Measurements from ENCODE around the gene EIF3B. TPM values are rescaled to one million over a fixed set of nuclear protein-coding genes. Genes with fewer than 3 reads are reported as not detected.

Gene EIF3B
- total RNA-seq, 1 donor from 2014 or later = 161 TPM

DNA sequence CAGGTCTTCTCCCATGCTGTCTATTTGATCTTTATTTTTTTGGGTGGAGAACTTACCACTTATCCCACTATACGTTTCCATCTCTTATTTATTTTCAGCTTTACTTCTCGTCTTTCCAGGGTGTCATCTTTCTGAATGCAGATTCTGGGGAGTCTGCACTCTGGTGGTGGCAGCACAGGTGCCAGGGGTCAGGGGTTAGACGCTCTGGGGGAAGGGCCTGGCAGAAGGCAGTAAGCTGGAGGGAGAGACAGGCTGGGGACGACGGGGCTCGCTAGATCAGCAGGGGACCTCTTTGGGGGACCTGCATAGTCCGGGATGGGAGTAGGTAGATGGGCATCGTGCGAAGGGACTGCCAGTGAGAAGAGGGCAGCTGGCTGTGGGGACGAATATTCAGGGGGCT lies 71.1 kb downstream of the EIF3B start:
- no peak overlapping the region for H3K4me3 ChIP-seq (ENCODE audit: low read depth, low read length)
- TF ChIP-seq, protein P1, sequence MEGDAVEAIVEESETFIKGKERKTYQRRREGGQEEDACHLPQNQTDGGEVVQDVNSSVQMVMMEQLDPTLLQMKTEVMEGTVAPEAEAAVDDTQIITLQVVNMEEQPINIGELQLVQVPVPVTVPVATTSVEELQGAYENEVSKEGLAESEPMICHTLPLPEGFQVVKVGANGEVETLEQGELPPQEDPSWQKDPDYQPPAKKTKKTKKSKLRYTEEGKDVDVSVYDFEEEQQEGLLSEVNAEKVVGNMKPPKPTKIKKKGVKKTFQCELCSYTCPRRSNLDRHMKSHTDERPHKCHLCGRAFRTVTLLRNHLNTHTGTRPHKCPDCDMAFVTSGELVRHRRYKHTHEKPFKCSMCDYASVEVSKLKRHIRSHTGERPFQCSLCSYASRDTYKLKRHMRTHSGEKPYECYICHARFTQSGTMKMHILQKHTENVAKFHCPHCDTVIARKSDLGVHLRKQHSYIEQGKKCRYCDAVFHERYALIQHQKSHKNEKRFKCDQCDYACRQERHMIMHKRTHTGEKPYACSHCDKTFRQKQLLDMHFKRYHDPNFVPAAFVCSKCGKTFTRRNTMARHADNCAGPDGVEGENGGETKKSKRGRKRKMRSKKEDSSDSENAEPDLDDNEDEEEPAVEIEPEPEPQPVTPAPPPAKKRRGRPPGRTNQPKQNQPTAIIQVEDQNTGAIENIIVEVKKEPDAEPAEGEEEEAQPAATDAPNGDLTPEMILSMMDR (conservative IDR thresholded peaks at IDR 0.05; ENCODE audit: low read depth, low read length) = no peak

More for the DNA sequence above, 71.1 kb downstream of the EIF3B start:
- DNase-seq (ENCODE audit: low read depth) = no peak

Other genes with a start within 250 kb of the EIF3B start
- 73.8 and 83.4 TPM in 2 replicates for gene MAD1L1, start 121.9 kb upstream of the EIF3B start, total RNA-seq
- 26.1 and 35.7 TPM in 2 replicates for gene MRM2, start 112.6 kb upstream of the EIF3B start, total RNA-seq
- gene NUDT1, start 112.6 kb upstream of the EIF3B start, total RNA-seq = 39.1 and 65.9 TPM in 2 replicates
- gene SNX8, start 40.4 kb upstream of the EIF3B start, total RNA-seq = 9.0 and 36.4 TPM in 2 replicates
- 7.2 and 10.6 TPM in 2 replicates for gene CHST12, start 48.8 kb downstream of the EIF3B start, total RNA-seq
- not detected in 2 replicates for gene GRIFIN, start 121.6 kb downstream of the EIF3B start, total RNA-seq
- gene LFNG, start 164.9 kb downstream of the EIF3B start, total RNA-seq = 32.1 and 37.0 TPM in 2 replicates
- 53.0 and 68.9 TPM in 2 replicates for gene BRAT1, start 200.7 kb downstream of the EIF3B start, total RNA-seq
- gene IQCE, start 204.2 kb downstream of the EIF3B start, total RNA-seq = 8.7 and 25.0 TPM in 2 replicates